GM12801 (cell line): ENCODE data around the gene CYP46A1.

Experiments
- CTCF ChIP-seq: IDR thresholded peaks from one replicate; pipeline ENCODE4 v1.5.1; 2011; ENCODE audit warnings: control low read depth; ENCODE audit not compliant: insufficient read length; ENCODE audit errors: extremely low read depth

CYP46A1 gene

GRCh38 chr14:99682809-99683618 lies 1.1 kb upstream of the CYP46A1 start:
- TF ChIP-seq CTCF: no peak

- TF ChIP-seq CTCF: no peak
Measured at GRCh38 chr14:99684410-99684934, 374 bp downstream of the CYP46A1 start.

DNA sequence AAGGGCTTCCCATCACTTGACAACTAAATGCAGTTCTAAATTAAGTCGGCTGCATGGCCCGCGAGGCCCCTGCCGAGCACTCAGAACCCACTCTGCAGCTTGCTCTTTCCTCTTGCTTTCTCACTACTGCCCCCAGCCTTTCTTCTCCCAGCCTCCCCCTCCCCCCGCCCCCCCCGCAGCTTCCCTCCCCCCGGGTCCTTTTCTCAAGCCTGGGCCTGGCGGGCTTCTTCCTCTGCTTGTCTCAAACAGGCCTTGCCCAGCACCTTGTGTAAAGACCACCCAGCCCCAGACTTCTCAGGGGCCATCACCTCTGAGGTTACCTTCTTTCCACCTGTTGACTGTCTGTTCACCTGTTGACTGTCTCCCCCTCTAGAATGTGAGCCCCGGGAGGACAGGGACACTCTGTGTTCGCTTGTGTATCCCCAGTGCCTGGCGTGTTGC lies 1.1 kb downstream of the CYP46A1 start:
- no peak for TF ChIP-seq CTCF

GRCh38 chr14:99685596-99685995 lies 1.5 kb downstream of the CYP46A1 start:
- no peak for TF ChIP-seq CTCF

DNA sequence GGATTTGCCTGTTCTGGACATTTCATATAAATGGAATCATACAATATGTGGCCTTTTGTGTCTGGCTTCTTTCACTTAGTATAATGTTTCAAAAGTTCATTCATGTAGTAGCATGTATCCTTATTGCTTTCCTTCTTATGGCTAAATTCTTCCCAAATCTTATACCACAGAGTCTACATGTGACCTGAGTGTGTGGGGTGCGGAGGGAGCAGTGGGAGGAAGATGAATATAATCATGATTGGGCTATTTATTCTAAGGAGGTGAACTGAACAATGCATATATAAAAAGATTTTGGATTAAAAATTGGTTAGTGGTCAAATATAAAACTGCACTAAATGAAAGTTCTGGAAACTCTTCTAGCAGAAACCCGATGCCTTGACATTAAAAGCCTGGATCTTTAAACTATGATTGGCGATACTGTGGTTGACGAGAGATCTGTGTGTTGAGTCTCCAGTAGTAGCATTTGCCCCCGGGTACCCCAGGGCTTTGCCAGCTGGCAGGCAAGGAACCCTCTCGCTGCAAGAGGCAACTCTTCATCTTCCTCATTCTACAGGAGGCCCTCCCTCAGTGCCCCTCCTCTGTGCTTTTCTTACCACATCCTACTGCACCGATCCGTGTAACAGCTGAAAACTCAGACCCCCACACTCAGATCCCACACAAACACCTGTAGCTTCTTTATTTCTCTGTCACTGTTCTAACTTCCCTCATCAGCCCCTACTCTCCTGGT lies 2.6 kb downstream of the CYP46A1 start:
- no peak for TF ChIP-seq CTCF

GRCh38 chr14:99687284-99688209 lies 3.4 kb downstream of the CYP46A1 start:
- no peak for TF ChIP-seq CTCF
